GM23338 (cell line): Measurements from ENCODE around the gene FGF19. TPM values are rescaled to one million over a fixed set of nuclear protein-coding genes. Genes with fewer than 3 reads are reported as not detected.

Experiments
- ATAC-seq: fragments of 200-7000 bp; cut with Tn5 transposase; 3 replicates; pipeline ENCODE4 v1.9.1; 2020
- DNase-seq: peaks from one replicate; pipeline ENCODE4 v3.0.0-alpha.2; 2015; ENCODE audit warnings: low spot score
- H2AFZ ChIP-seq: fragments of 200-600 bp; sonication (generic); 2 replicates; pipeline ENCODE4 v1.8.0; 2016; ENCODE audit warnings: antibody characterized with exemption, mild to moderate bottlenecking, moderate library complexity
- H3F3A ChIP-seq: fragments of 200-600 bp; sonication (generic); replicated peaks from 2 replicates; pipeline ENCODE4 v1.8.0; 2017; ENCODE audit warnings: antibody characterized with exemption, mixed run types, low read depth
- H3K27ac ChIP-seq: fragments of 200-600 bp; sonication (generic); 2 replicates; pipeline ENCODE4 v1.6.1; 2016; ENCODE audit warnings: low read depth
- H3K27me3 ChIP-seq: fragments of 200-600 bp; sonication (generic); 2 replicates; pipeline ENCODE4 v1.8.0; 2016; ENCODE audit warnings: mild to moderate bottlenecking, mixed run types, moderate library complexity; ENCODE audit not compliant: insufficient read depth
- H3K36me3 ChIP-seq: fragments of 200-600 bp; sonication (generic); 2 replicates; pipeline ENCODE4 v1.8.0; 2016; ENCODE audit warnings: mild to moderate bottlenecking; ENCODE audit not compliant: insufficient read depth
- H3K4me1 ChIP-seq: fragments of 200-600 bp; sonication (generic); 2 replicates; pipeline ENCODE4 v1.8.0; 2016; ENCODE audit warnings: mild to moderate bottlenecking, moderate library complexity; ENCODE audit not compliant: insufficient read depth
- H3K4me2 ChIP-seq: fragments of 200-600 bp; sonication (generic); 2 replicates; pipeline ENCODE4 v1.7.1; 2017; ENCODE audit warnings: mixed run types
- H3K4me3 ChIP-seq: fragments of 200-600 bp; sonication (generic); 2 replicates; pipeline ENCODE4 v1.6.1; 2016; ENCODE audit warnings: mixed run types
- H3K79me2 ChIP-seq: fragments of 200-600 bp; sonication (generic); replicated peaks from 2 replicates; pipeline ENCODE4 v1.8.0; 2017; ENCODE audit warnings: mild to moderate bottlenecking; ENCODE audit not compliant: insufficient read depth
- H3K9me2 ChIP-seq: fragments of 200-600 bp; sonication (generic); 2 replicates; pipeline ENCODE4 v1.8.0; 2017; ENCODE audit not compliant: insufficient read depth
- H4K20me1 ChIP-seq: fragments of 200-600 bp; sonication (generic); replicated peaks from 2 replicates; pipeline ENCODE4 v1.8.0; 2017; ENCODE audit warnings: mild to moderate bottlenecking; ENCODE audit not compliant: insufficient read depth
- H3K27ac Mint-ChIP-seq: 2 replicates; pipeline ENCODE4 v1.8.0; 2020; ENCODE audit warnings: inconsistent platforms, mild to moderate bottlenecking, moderate library complexity, mixed read lengths
- H3K27me3 Mint-ChIP-seq: 3 replicates; pipeline ENCODE4 v1.8.0; 2022; ENCODE audit warnings: low read depth, mild to moderate bottlenecking, moderate library complexity, mixed read lengths, inconsistent platforms; ENCODE audit not compliant: insufficient read depth, poor library complexity
- H3K36me3 Mint-ChIP-seq: 3 replicates; pipeline ENCODE4 v1.8.0; 2021; ENCODE audit warnings: low read depth, mild to moderate bottlenecking, inconsistent platforms, moderate library complexity, mixed read lengths
- H3K4me1 Mint-ChIP-seq: 3 replicates; pipeline ENCODE4 v1.8.0; 2020; ENCODE audit warnings: mild to moderate bottlenecking, inconsistent platforms, mixed read lengths
- H3K4me3 Mint-ChIP-seq: 3 replicates; pipeline ENCODE4 v1.8.0; 2021; ENCODE audit warnings: moderate library complexity, mild to moderate bottlenecking, inconsistent platforms, mixed read lengths
- H3K9me3 Mint-ChIP-seq: 3 replicates; pipeline ENCODE4 v1.8.0; 2020; ENCODE audit warnings: moderate library complexity, mild to moderate bottlenecking, inconsistent platforms, mixed read lengths
- CREB1 ChIP-seq: fragments of 250-450 bp; sonication (Bioruptor Pico); IDR thresholded peaks from 2 replicates; pipeline ENCODE4 v1.5.0; 2020; ENCODE audit warnings: low read depth, mild to moderate bottlenecking, moderate library complexity
- CTCF ChIP-seq, 2 experiments: fragments of 200-600 bp in 1 of 2; sonication (generic) in 1 of 2; conservative IDR thresholded peaks; 2 replicates each; pipeline versions ENCODE4 v1.5.1 to v1.6.1; 2016 to 2017; ENCODE audit warnings: antibody characterized with exemption in 2 of 2, low read depth in 2 of 2, mild to moderate bottlenecking in 2 of 2, moderate library complexity in 1 of 2
- ETS1 ChIP-seq: IDR thresholded peaks from 2 replicates; pipeline ENCODE4 v1.6.1; 2016; ENCODE audit warnings: antibody characterized with exemption
- EZH2 ChIP-seq: fragments of 200-600 bp; sonication (generic); IDR thresholded peaks from one replicate; pipeline ENCODE4 v1.8.0; 2017; ENCODE audit warnings: antibody characterized with exemption, mild to moderate bottlenecking, low read depth; ENCODE audit not compliant: unreplicated experiment
- EZH2phosphoT487 ChIP-seq: fragments of 200-600 bp; sonication (generic); IDR thresholded peaks from one replicate; pipeline ENCODE4 v1.8.1; 2018; ENCODE audit warnings: antibody characterized with exemption; ENCODE audit not compliant: unreplicated experiment
- JUNB ChIP-seq: IDR thresholded peaks from one replicate; pipeline ENCODE4 v1.6.1; 2016; ENCODE audit warnings: antibody characterized with exemption; ENCODE audit not compliant: unreplicated experiment
- NANOG ChIP-seq: IDR thresholded peaks from 2 replicates; pipeline ENCODE4 v1.6.1; 2016; ENCODE audit warnings: antibody characterized with exemption, borderline replicate concordance
- POLR2AphosphoS5 ChIP-seq: IDR thresholded peaks from 2 replicates; pipeline ENCODE4 v1.6.1; 2016; ENCODE audit warnings: antibody characterized with exemption, low read depth
- REST ChIP-seq: IDR thresholded peaks from one replicate; pipeline ENCODE4 v1.6.1; 2018; ENCODE audit warnings: antibody characterized with exemption; ENCODE audit not compliant: unreplicated experiment
- STAT1 ChIP-seq: IDR thresholded peaks from one replicate; pipeline ENCODE4 v1.6.1; 2016; ENCODE audit warnings: antibody characterized with exemption; ENCODE audit not compliant: unreplicated experiment
- ZNF114 ChIP-seq: fragments of 250-450 bp; sonication (Bioruptor Pico); IDR thresholded peaks from 2 replicates; pipeline ENCODE4 v1.5.0; 2020; ENCODE audit warnings: mild to moderate bottlenecking, moderate library complexity
- ZNF331 ChIP-seq: fragments of 250-450 bp; sonication (Bioruptor Pico); IDR thresholded peaks from 2 replicates; pipeline ENCODE4 v1.5.0; 2020; ENCODE audit warnings: low read depth, mild to moderate bottlenecking, moderate library complexity
- ZNF462 ChIP-seq: fragments of 250-450 bp; sonication (Bioruptor Pico); IDR thresholded peaks from 2 replicates; pipeline ENCODE4 v1.5.0; 2020; ENCODE audit warnings: mild to moderate bottlenecking, moderate library complexity
- polyA plus RNA-seq: library from polyadenylated mRNA; unstranded; fragments of >200 nt; fragmentation: Nextera tagmentation; extraction: Ambion mirVana; gene quantifications from 2 replicates; pipeline ENCODE4 v1.2.1, GENCODE V29; 2016
- total RNA-seq: library from RNA; depleted of rRNA; stranded (reverse); fragments of >200 nt; shearing (Covaris generic); gene quantifications from 2 replicates; pipeline ENCODE4 v1.2.3, GENCODE V29; 2014

The FGF19 gene
- total and polyA plus RNA-seq, 2 experiments from 2014 or later = 21.7 to 36.1 TPM

- Histone ChIP-seq H3K36me3 (peaks cover 6% of the 10 kb centered on the region; the same call in 1 of the 2 replicates), H3K4me1 (no peaks in the 10 kb centered on the region), H3K9me2 (no peaks in the 10 kb centered on the region), H3K27me3 (no peaks in the 10 kb centered on the region), H4K20me1 (no peaks in the 10 kb centered on the region; the same call in 1 of the 2 replicates), H3K4me3 (no peak overlapping the region), H3K27ac (no peak overlapping the region), H2AFZ (no peak overlapping the region), H3K4me2 (no peak overlapping the region), H3K79me2 (peaks cover 14% of the 10 kb centered on the region), H3F3A (peaks cover 13% of the 10 kb centered on the region; the same call in 1 of the 2 replicates)
- Mint-ChIP-seq H3K36me3 (peaks cover 44% of the 10 kb centered on the region), H3K27ac (no peak overlapping the region), H3K4me1 (peaks cover 7% of the 10 kb centered on the region), H3K9me3 (no peaks in the 10 kb centered on the region), H3K27me3 (peaks cover 7% of the 10 kb centered on the region), H3K4me3 (no peak overlapping the region)
- TF ChIP-seq NANOG (no peak), ETS1 (no peak), EZH2phosphoT487 (no peak), ZNF114 (CRISPR knock-in tag) (no peak), REST (no peak), EZH2 (no peak), CTCF (conservative IDR thresholded peaks at IDR 0.05; ENCODE audit: low read depth in 2 of 2) (no peak), CREB1 (no peak), POLR2AphosphoS5 (no peak), ZNF331 (CRISPR knock-in tag) (no peak), JUNB (no peak), STAT1 (no peak), ZNF462 (no peak)
- ATAC-seq (no peak), DNase-seq (no peak)
Measured at GRCh38 chr11:69667619-69668604, 35.9 kb downstream of the FGF19 start.
